RKO (cell line): ENCODE measurements around the gene RRH.

Experiments used
- DNase-seq: peaks from one replicate; pipeline ENCODE4 v3.0.0-alpha.2; 2016; ENCODE audit warnings: low spot score

RRH gene

GRCh38 chr4:109887071-109887470 lies 59.3 kb downstream of the RRH start:
- no peak for DNase-seq

- no peak for DNase-seq
Observed at GRCh38 chr4:109890076-109890475, 62.3 kb downstream of the RRH start.
